ENCODE measurements around the gene CENPC.

CENPC gene

GRCh38 chr4:67573193-67573592, 27.9 kb upstream of the CENPC start:
- no peaks in the 10 kb centered on the region for H3K4me1 ChIP-seq (ENCODE audit: control insufficient read depth in 2 of 2, insufficient read depth in 2 of 2, low read length in 2 of 2)
- H3K9ac ChIP-seq (ENCODE audit: low read depth in 1 of 2, low read length in 2 of 2), result no peak overlapping the region
- H3K9me3 ChIP-seq (ENCODE audit: control insufficient read depth in 2 of 2, low read length in 2 of 2), result no peaks in the 10 kb centered on the region
- no peaks in the 10 kb centered on the region for H3K36me3 ChIP-seq (ENCODE audit: control insufficient read depth in 2 of 2, insufficient read depth in 2 of 2, low read length in 2 of 2)
- H3K4me3 ChIP-seq (ENCODE audit: low read length in 2 of 2), result no peak overlapping the region
- H3K27me3 ChIP-seq (ENCODE audit: control insufficient read depth in 2 of 2, insufficient read depth in 2 of 2, low read length in 2 of 2), result no peaks in the 10 kb centered on the region
- H3K27ac ChIP-seq (ENCODE audit: low read depth in 2 of 2, low read length in 2 of 2), result no peak overlapping the region

- no peaks in the 10 kb centered on the region for H3K9me3 ChIP-seq (ENCODE audit: control insufficient read depth in 2 of 2, low read length in 2 of 2)
Measured at GRCh38 chr4:67571975-67572374, 26.7 kb upstream of the CENPC start.

GRCh38 chr4:67570537-67570936, 25.2 kb upstream of the CENPC start:
- Histone ChIP-seq H3K4me3 (ENCODE audit: low read length in 2 of 2) (no peak overlapping the region), H3K36me3 (ENCODE audit: control insufficient read depth in 2 of 2, insufficient read depth in 2 of 2, low read length in 2 of 2) (no peaks in the 10 kb centered on the region), H3K27me3 (ENCODE audit: control insufficient read depth in 2 of 2, insufficient read depth in 2 of 2, low read length in 2 of 2) (no peaks in the 10 kb centered on the region)

More at GRCh38 chr4:67571975-67572374, 26.7 kb upstream of the CENPC start:
- no peak overlapping the region for H3K9ac ChIP-seq (ENCODE audit: low read depth in 1 of 2, low read length in 2 of 2)
- H3K36me3 ChIP-seq (ENCODE audit: control insufficient read depth in 2 of 2, insufficient read depth in 2 of 2, low read length in 2 of 2), result no peaks in the 10 kb centered on the region
- H3K27ac ChIP-seq (ENCODE audit: low read depth in 2 of 2, low read length in 2 of 2), result no peak overlapping the region
- no peaks in the 10 kb centered on the region for H3K27me3 ChIP-seq (ENCODE audit: control insufficient read depth in 2 of 2, insufficient read depth in 2 of 2, low read length in 2 of 2)
- H3K4me3 ChIP-seq (ENCODE audit: low read length in 2 of 2), result no peak overlapping the region
- H3K4me1 ChIP-seq (ENCODE audit: control insufficient read depth in 2 of 2, insufficient read depth in 2 of 2, low read length in 2 of 2), result no peaks in the 10 kb centered on the region

GRCh38 chr4:67568820-67569219, 23.5 kb upstream of the CENPC start:
- no peaks in the 10 kb centered on the region for H3K9me3 ChIP-seq (ENCODE audit: control insufficient read depth in 2 of 2, low read length in 2 of 2)
- H3K4me1 ChIP-seq (ENCODE audit: control insufficient read depth in 2 of 2, insufficient read depth in 2 of 2, low read length in 2 of 2), result no peaks in the 10 kb centered on the region
- no peaks in the 10 kb centered on the region for H3K27me3 ChIP-seq (ENCODE audit: control insufficient read depth in 2 of 2, insufficient read depth in 2 of 2, low read length in 2 of 2)
- no peak overlapping the region for H3K9ac ChIP-seq (ENCODE audit: low read depth in 1 of 2, low read length in 2 of 2)
- H3K27ac ChIP-seq (ENCODE audit: low read depth in 2 of 2, low read length in 2 of 2), result no peak overlapping the region
- H3K4me3 ChIP-seq (ENCODE audit: low read length in 2 of 2), result no peak overlapping the region
- H3K36me3 ChIP-seq (ENCODE audit: control insufficient read depth in 2 of 2, insufficient read depth in 2 of 2, low read length in 2 of 2), result no peaks in the 10 kb centered on the region

More at GRCh38 chr4:67570537-67570936, 25.2 kb upstream of the CENPC start:
- Histone ChIP-seq H3K9me3 (ENCODE audit: control insufficient read depth in 2 of 2, low read length in 2 of 2) (no peaks in the 10 kb centered on the region), H3K27ac (ENCODE audit: low read depth in 2 of 2, low read length in 2 of 2) (no peak overlapping the region), H3K4me1 (ENCODE audit: control insufficient read depth in 2 of 2, insufficient read depth in 2 of 2, low read length in 2 of 2) (no peaks in the 10 kb centered on the region), H3K9ac (ENCODE audit: low read depth in 1 of 2, low read length in 2 of 2) (no peak overlapping the region)

- no peaks in the 10 kb centered on the region for H3K36me3 ChIP-seq (ENCODE audit: control insufficient read depth in 2 of 2, insufficient read depth in 2 of 2, low read length in 2 of 2)
- no peaks in the 10 kb centered on the region for H3K9me3 ChIP-seq (ENCODE audit: control insufficient read depth in 2 of 2, low read length in 2 of 2)
- H3K27me3 ChIP-seq (ENCODE audit: control insufficient read depth in 2 of 2, insufficient read depth in 2 of 2, low read length in 2 of 2), result no peaks in the 10 kb centered on the region
- H3K27ac ChIP-seq (ENCODE audit: low read depth in 2 of 2, low read length in 2 of 2), result no peak overlapping the region
- H3K4me1 ChIP-seq (ENCODE audit: control insufficient read depth in 2 of 2, insufficient read depth in 2 of 2, low read length in 2 of 2), result no peaks in the 10 kb centered on the region
- H3K4me3 ChIP-seq (ENCODE audit: low read length in 2 of 2), result no peak overlapping the region
- no peak overlapping the region for H3K9ac ChIP-seq (ENCODE audit: low read depth in 1 of 2, low read length in 2 of 2)
Measured at GRCh38 chr4:67566335-67566734, 21.0 kb upstream of the CENPC start.

GRCh38 chr4:67565284-67565683, 20.0 kb upstream of the CENPC start:
- no peak overlapping the region for H3K4me3 ChIP-seq (ENCODE audit: low read length in 2 of 2)
- no peaks in the 10 kb centered on the region for H3K4me1 ChIP-seq (ENCODE audit: control insufficient read depth in 2 of 2, insufficient read depth in 2 of 2, low read length in 2 of 2)
- no peaks in the 10 kb centered on the region for H3K9me3 ChIP-seq (ENCODE audit: control insufficient read depth in 2 of 2, low read length in 2 of 2)
- no peaks in the 10 kb centered on the region for H3K27me3 ChIP-seq (ENCODE audit: control insufficient read depth in 2 of 2, insufficient read depth in 2 of 2, low read length in 2 of 2)
- no peak overlapping the region for H3K27ac ChIP-seq (ENCODE audit: low read depth in 2 of 2, low read length in 2 of 2)
- no peaks in the 10 kb centered on the region for H3K36me3 ChIP-seq (ENCODE audit: control insufficient read depth in 2 of 2, insufficient read depth in 2 of 2, low read length in 2 of 2)
- H3K9ac ChIP-seq (ENCODE audit: low read depth in 1 of 2, low read length in 2 of 2), result no peak overlapping the region

GRCh38 chr4:67558493-67558892, 13.2 kb upstream of the CENPC start, which contains the start of gene STAP1:
STAP1 (plus strand) TSS chr4:67558727; CDS start chr4:67558810, 83 bp downstream.
- Histone ChIP-seq H3K36me3 (ENCODE audit: control insufficient read depth in 2 of 2, insufficient read depth in 2 of 2, low read length in 2 of 2) (no peaks in the 10 kb centered on the region), H3K27me3 (ENCODE audit: control insufficient read depth in 2 of 2, insufficient read depth in 2 of 2, low read length in 2 of 2) (no peaks in the 10 kb centered on the region), H3K4me1 (ENCODE audit: control insufficient read depth in 2 of 2, insufficient read depth in 2 of 2, low read length in 2 of 2) (no peaks in the 10 kb centered on the region), H3K4me3 (ENCODE audit: low read length in 2 of 2) (peak within 1 kb of the TSS; percentile 35 to 64), H3K9me3 (ENCODE audit: control insufficient read depth in 2 of 2, low read length in 2 of 2) (no peaks in the 10 kb centered on the region), H3K27ac (ENCODE audit: low read depth in 2 of 2, low read length in 2 of 2) (no peak within 1 kb of the TSS), H3K9ac (ENCODE audit: low read depth in 1 of 2, low read length in 2 of 2) (no peak within 1 kb of the TSS)

- Histone ChIP-seq H3K27ac (ENCODE audit: low read depth in 2 of 2, low read length in 2 of 2) (no peak overlapping the region), H3K36me3 (ENCODE audit: control insufficient read depth in 2 of 2, insufficient read depth in 2 of 2, low read length in 2 of 2) (no peaks in the 10 kb centered on the region), H3K27me3 (ENCODE audit: control insufficient read depth in 2 of 2, insufficient read depth in 2 of 2, low read length in 2 of 2) (no peaks in the 10 kb centered on the region), H3K9ac (ENCODE audit: low read depth in 1 of 2, low read length in 2 of 2) (no peak overlapping the region), H3K4me3 (ENCODE audit: low read length in 2 of 2) (no peak overlapping the region), H3K9me3 (ENCODE audit: control insufficient read depth in 2 of 2, low read length in 2 of 2) (no peaks in the 10 kb centered on the region), H3K4me1 (ENCODE audit: control insufficient read depth in 2 of 2, insufficient read depth in 2 of 2, low read length in 2 of 2) (no peaks in the 10 kb centered on the region)
Measured at GRCh38 chr4:67556436-67556835, 11.1 kb upstream of the CENPC start.

- Histone ChIP-seq H3K4me3 (ENCODE audit: low read length in 2 of 2) (no peak overlapping the region), H3K27ac (ENCODE audit: low read depth in 2 of 2, low read length in 2 of 2) (no peak overlapping the region), H3K9me3 (ENCODE audit: control insufficient read depth in 2 of 2, low read length in 2 of 2) (no peaks in the 10 kb centered on the region)
Measured at GRCh38 chr4:67555447-67555846, 10.1 kb upstream of the CENPC start.

GRCh38 chr4:67554096-67554495, 8.8 kb upstream of the CENPC start:
- Histone ChIP-seq H3K9me3 (ENCODE audit: control insufficient read depth in 2 of 2, low read length in 2 of 2) (no peaks in the 10 kb centered on the region), H3K27ac (ENCODE audit: low read depth in 2 of 2, low read length in 2 of 2) (no peak overlapping the region), H3K36me3 (ENCODE audit: control insufficient read depth in 2 of 2, insufficient read depth in 2 of 2, low read length in 2 of 2) (no peaks in the 10 kb centered on the region), H3K27me3 (ENCODE audit: control insufficient read depth in 2 of 2, insufficient read depth in 2 of 2, low read length in 2 of 2) (no peaks in the 10 kb centered on the region), H3K4me1 (ENCODE audit: control insufficient read depth in 2 of 2, insufficient read depth in 2 of 2, low read length in 2 of 2) (no peaks in the 10 kb centered on the region), H3K4me3 (ENCODE audit: low read length in 2 of 2) (no peak overlapping the region), H3K9ac (ENCODE audit: low read depth in 1 of 2, low read length in 2 of 2) (no peak overlapping the region)

More at GRCh38 chr4:67555447-67555846, 10.1 kb upstream of the CENPC start:
- no peaks in the 10 kb centered on the region for H3K36me3 ChIP-seq (ENCODE audit: control insufficient read depth in 2 of 2, insufficient read depth in 2 of 2, low read length in 2 of 2)
- no peaks in the 10 kb centered on the region for H3K4me1 ChIP-seq (ENCODE audit: control insufficient read depth in 2 of 2, insufficient read depth in 2 of 2, low read length in 2 of 2)
- H3K9ac ChIP-seq (ENCODE audit: low read depth in 1 of 2, low read length in 2 of 2), result no peak overlapping the region
- H3K27me3 ChIP-seq (ENCODE audit: control insufficient read depth in 2 of 2, insufficient read depth in 2 of 2, low read length in 2 of 2), result no peaks in the 10 kb centered on the region

All from mucosa of rectum (tissue), 2 donors.